Activated naive CD4-positive, alpha-beta T cell treated with anti-CD3 and anti-CD28 coated beads, Interleukin-2, amount 50 U/mL, for 24 hours (primary cell): ENCODE measurements around the gene TMPRSS6.

Source experiments
- H3K27ac Mint-ChIP-seq: one replicate; pipeline ENCODE4 v1.8.0; 2021; ENCODE audit warnings: mild to moderate bottlenecking, mixed read lengths
- H3K27me3 Mint-ChIP-seq: one replicate; pipeline ENCODE4 v1.8.0; 2021; ENCODE audit warnings: mixed read lengths
- H3K36me3 Mint-ChIP-seq: one replicate; pipeline ENCODE4 v1.8.0; 2021; ENCODE audit warnings: mixed read lengths
- H3K4me1 Mint-ChIP-seq: one replicate; pipeline ENCODE4 v1.8.0; 2021; ENCODE audit warnings: mixed read lengths
- H3K4me3 Mint-ChIP-seq: one replicate; pipeline ENCODE4 v1.8.0; 2021; ENCODE audit warnings: mild to moderate bottlenecking, mixed read lengths
- H3K9me3 Mint-ChIP-seq: one replicate; pipeline ENCODE4 v1.8.0; 2021; ENCODE audit warnings: mixed read lengths

The TMPRSS6 gene

DNA sequence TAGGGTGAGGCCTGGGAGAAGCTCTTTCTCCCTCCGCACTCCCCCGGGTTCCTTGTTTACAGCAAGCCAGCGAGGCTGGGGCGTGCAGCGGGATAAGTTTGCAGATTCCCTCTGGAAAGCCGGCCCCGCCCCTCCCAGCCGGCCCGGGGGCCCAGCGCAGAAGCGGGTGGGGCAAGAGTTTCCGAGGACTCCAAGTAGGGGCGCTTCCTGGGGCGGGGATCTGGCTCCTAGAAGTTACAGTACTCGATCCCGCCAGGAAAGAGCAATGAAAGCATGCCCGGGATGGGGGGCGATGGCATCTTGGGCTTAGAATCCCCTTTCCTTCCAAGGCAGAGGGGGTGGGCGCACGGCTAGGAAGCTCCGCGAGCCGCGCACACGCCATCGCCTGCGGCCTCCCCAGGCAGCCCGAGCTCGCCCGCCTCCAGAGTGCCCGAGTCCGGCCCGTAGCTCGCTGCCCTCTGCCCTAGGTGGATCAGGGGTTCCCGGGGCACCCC lies 90.7 kb downstream of the TMPRSS6 start:
- no peaks in the 10 kb centered on the region for H3K9me3 Mint-ChIP-seq
- no peak overlapping the region for H3K27ac Mint-ChIP-seq
- no peaks in the 10 kb centered on the region for H3K36me3 Mint-ChIP-seq
- H3K4me3 Mint-ChIP-seq, result peak overlapping the region; percentile 71
- H3K27me3 Mint-ChIP-seq, result peaks cover 5% of the 10 kb centered on the region
- H3K4me1 Mint-ChIP-seq, result peaks cover 4% of the 10 kb centered on the region

GRCh38 chr22:37018086-37018814 lies 91.3 kb downstream of the TMPRSS6 start:
- Mint-ChIP-seq H3K27ac (peak overlapping the region; percentile 55), H3K27me3 (peaks cover 5% of the 10 kb centered on the region), H3K4me1 (peaks cover 4% of the 10 kb centered on the region)

GRCh38 chr22:37017356-37017755 lies 92.2 kb downstream of the TMPRSS6 start:
- Mint-ChIP-seq H3K27ac (no peak overlapping the region), H3K36me3 (no peaks in the 10 kb centered on the region), H3K4me1 (peaks cover 4% of the 10 kb centered on the region), H3K27me3 (peaks cover 5% of the 10 kb centered on the region), H3K9me3 (no peaks in the 10 kb centered on the region), H3K4me3 (no peak overlapping the region)

More at GRCh38 chr22:37018086-37018814, 91.3 kb downstream of the TMPRSS6 start:
- peak overlapping the region; percentile 71 for H3K4me3 Mint-ChIP-seq
- H3K9me3 Mint-ChIP-seq, result no peaks in the 10 kb centered on the region
- no peaks in the 10 kb centered on the region for H3K36me3 Mint-ChIP-seq

DNA sequence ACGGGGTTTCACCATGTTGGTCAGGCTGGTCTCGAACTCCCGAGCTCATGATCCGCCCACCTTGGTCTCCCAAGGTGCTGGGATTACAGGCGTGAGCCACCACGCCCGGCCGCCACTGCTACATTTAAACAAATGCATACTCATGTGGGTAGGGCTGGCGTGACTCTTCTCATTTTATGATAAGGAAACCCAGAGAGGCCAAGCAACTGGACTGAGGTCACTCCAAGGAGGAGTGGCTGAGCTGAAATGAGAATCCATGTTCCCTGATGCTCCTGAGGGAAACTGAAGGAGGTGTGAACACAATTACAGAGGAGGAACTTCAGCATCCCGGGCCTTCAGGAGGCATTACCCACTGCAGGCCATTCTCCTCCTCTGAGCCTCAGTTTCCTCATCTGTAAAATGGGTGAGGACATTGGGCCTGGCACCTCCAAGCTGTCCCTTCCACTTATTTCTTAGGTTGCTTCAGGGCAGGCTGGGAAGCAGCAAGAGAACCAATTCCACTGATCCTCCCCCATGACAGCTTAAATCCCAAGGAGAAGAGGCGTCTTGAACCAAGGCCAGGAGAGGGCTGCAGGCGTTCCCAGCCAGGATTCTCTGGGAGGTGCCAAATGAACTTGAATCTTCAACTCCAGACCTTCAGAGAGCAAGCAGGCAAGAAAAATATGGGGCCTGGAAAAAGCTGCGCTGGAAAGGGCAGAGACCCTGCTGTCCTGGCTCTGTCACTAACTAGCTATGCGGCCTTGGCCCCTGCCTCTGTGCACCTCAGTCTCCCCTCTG lies 93.2 kb downstream of the TMPRSS6 start:
- no peaks in the 10 kb centered on the region for H3K9me3 Mint-ChIP-seq
- H3K27me3 Mint-ChIP-seq, result peaks cover 3% of the 10 kb centered on the region
- H3K4me1 Mint-ChIP-seq, result no peaks in the 10 kb centered on the region
- H3K4me3 Mint-ChIP-seq, result no peak overlapping the region
- H3K27ac Mint-ChIP-seq, result no peak overlapping the region
- no peaks in the 10 kb centered on the region for H3K36me3 Mint-ChIP-seq

DNA sequence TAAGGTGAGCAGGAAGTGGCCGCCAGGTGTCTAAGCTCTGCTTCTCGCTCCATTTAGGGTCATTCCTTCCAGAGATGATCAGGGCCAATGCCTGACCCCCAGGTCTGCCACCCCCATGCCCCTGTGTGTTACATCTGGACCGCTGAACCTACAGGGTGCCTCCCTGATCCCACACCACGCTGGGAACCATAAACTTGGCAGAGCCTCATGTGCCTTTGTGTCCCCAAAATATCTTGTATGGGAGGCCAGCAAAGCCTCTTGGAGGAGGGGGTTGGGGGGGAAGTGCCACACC lies 94.0 kb downstream of the TMPRSS6 start:
- peaks cover 2% of the 10 kb centered on the region for H3K27me3 Mint-ChIP-seq
- H3K4me3 Mint-ChIP-seq, result no peak overlapping the region
- H3K36me3 Mint-ChIP-seq, result no peaks in the 10 kb centered on the region
- H3K9me3 Mint-ChIP-seq, result no peaks in the 10 kb centered on the region
- H3K4me1 Mint-ChIP-seq, result no peaks in the 10 kb centered on the region
- H3K27ac Mint-ChIP-seq, result no peak overlapping the region
